Measurements from ENCODE around the gene RTN4RL1. TPM values are rescaled to one million over a fixed set of nuclear protein-coding genes. Genes with fewer than 3 reads are reported as not detected.
A peak's percentile ranks its signal among the peaks of the same experiment; 100 is the strongest.

The RTN4RL1 gene
- total and polyA plus RNA-seq, 11 donors, result 1.7 to 4.9 (median 2.7) TPM

DNA sequence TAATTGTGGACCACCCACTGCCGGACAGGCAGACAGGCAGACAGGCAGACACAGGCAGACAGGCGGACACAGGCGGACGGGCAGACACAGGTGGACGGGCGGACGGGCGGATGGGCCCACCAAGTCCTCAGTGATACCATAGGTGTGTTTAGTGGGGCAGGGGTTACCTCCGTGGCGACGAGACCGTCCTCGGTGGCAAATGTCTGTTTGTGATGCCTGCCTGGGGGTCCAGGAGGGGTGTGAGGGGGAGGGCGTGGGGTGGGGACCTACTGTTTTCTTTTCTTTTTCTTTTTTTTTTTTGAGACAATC is 76.7 kb downstream of the RTN4RL1 start:
- no peaks in the 10 kb centered on the region for H3K27me3 ChIP-seq
- H3K36me3 ChIP-seq, result no peaks in the 10 kb centered on the region
- ATAC-seq (no peak), DNase-seq (peak in 1 of 5 donors; percentile 29)
- H3K27ac ChIP-seq, result peak overlapping the region in 1 of 12 donors; percentile 83
- intact Hi-C loops (cut with DNase I), result loop anchor here in 1 of 10 donors (5.0 kb wide), 1 partner anchor 49 kb away; no protein-coding TSS in a partner anchor
- no peak overlapping the region for H3K4me3 ChIP-seq
- TF ChIP-seq CTCF (IDR thresholded peaks at IDR 0.05), result no peak
- no peak for TF ChIP-seq POLR2A (IDR thresholded peaks at IDR 0.05)
- no peaks in the 10 kb centered on the region for H3K9me3 ChIP-seq
- H3K4me1 ChIP-seq, result peaks cover 0 to 22% (median 0%) of the 10 kb centered on the region in 12 donors
- WGBS, 4 donors, result 82 to 93% (median 88%) methylated on average over 7 to 14 of the region's 14 CpGs

DNA sequence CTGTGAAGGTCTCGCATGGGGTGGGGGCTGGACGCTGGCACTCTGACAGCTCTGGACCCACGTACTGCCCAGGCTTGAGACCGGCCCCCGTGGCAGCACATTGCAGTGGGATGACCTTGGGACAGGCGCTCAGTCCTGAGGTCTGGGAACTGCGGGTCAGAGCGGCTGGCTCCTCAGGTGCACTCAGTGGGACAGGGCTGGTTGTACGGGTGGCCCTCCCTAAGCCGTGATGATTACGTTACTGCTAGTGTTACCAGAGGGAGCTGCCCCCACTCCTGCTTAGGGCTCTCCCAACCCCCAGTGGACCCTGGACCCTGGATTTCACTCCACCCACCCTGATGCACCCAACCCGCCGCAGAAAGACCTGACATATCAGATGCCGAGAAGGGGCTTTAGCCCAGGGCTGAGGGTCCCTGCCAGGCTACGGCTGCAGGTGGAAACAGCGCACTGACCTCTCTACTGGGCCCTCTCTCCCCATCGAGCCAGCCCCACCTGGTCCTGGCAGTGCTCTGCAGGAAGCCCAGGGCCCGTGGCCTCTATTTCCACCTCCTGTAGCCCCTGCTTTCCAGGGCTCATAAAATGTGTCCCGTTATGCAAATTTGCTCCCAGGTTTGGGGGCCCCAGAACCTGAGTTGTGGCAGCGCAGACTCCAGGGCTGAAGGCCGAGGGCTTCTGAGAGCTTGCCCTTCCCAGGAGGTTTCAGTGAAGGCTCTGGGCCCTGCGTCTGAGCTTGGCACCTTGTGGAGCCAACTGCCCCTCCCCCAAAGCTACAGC is 77.2 kb downstream of the RTN4RL1 start:
- peak overlapping the region in 11 of 12 donors; percentile 48 to 92 (median 83) for H3K27ac ChIP-seq
- DNase-seq, result no peak
- no peaks in the 10 kb centered on the region for H3K27me3 ChIP-seq
- peaks cover 0 to 28% (median 0%) of the 10 kb centered on the region in 12 donors for H3K4me1 ChIP-seq
- peak; percentile 62 to 74 (median 69) for ATAC-seq
- H3K36me3 ChIP-seq, result no peaks in the 10 kb centered on the region
- TF ChIP-seq POLR2A (IDR thresholded peaks at IDR 0.05) (no peak), CTCF (IDR thresholded peaks at IDR 0.05) (no peak)
- no peaks in the 10 kb centered on the region for H3K9me3 ChIP-seq
- peak overlapping the region in 1 of 12 donors; percentile 12 for H3K4me3 ChIP-seq
- intact Hi-C loops (cut with DNase I), result loop anchor here in 1 of 10 donors (5.0 kb wide), 1 partner anchor 49 kb away; no protein-coding TSS in a partner anchor
- whole genome bisulfite sequencing, 4 donors, result 57 to 75% (median 68%) methylated on average over 17 to 22 of the region's 22 CpGs

- no peak for TF ChIP-seq POLR2A (IDR thresholded peaks at IDR 0.05)
- no peak for TF ChIP-seq CTCF (IDR thresholded peaks at IDR 0.05)
- peak overlapping the region in 1 of 12 donors; percentile 12 for H3K4me3 ChIP-seq
- WGBS, 4 donors, result 51 to 68% (median 55%) methylated on average over 16 to 22 of the region's 22 CpGs
- H3K9me3 ChIP-seq, result no peaks in the 10 kb centered on the region
- H3K4me1 ChIP-seq, result peaks cover 0 to 28% (median 0%) of the 10 kb centered on the region in 12 donors
- H3K36me3 ChIP-seq, result no peaks in the 10 kb centered on the region
- H3K27ac ChIP-seq, result peak overlapping the region in 11 of 12 donors; percentile 48 to 92 (median 83)
- intact Hi-C loops (cut with DNase I), result loop anchor here in 1 of 10 donors (5.0 kb wide), 1 partner anchor 50 kb away; no protein-coding TSS in a partner anchor
- H3K27me3 ChIP-seq, result no peaks in the 10 kb centered on the region
- DNase-seq (peak in 4 of 5 donors; percentile 68 to 91 (median 78)), ATAC-seq (peak; percentile 93 to 96 (median 94))
Measured at GRCh38 chr17:1947229-1947742, 77.8 kb downstream of the RTN4RL1 start.

Measured in heart left ventricle (tissue), 16 donors.